Measurements from ENCODE around the gene ANKRD13B.
"Not testable (repeated sequence)": the region's sequence is repeated elsewhere in the genome, so short reads cannot be mapped to it uniquely, and the experiment has no call there.

The ANKRD13B gene

GRCh38 chr17:29620271-29620670 lies 27.3 kb downstream of the ANKRD13B start:
- DNase-seq = no peak

DNA sequence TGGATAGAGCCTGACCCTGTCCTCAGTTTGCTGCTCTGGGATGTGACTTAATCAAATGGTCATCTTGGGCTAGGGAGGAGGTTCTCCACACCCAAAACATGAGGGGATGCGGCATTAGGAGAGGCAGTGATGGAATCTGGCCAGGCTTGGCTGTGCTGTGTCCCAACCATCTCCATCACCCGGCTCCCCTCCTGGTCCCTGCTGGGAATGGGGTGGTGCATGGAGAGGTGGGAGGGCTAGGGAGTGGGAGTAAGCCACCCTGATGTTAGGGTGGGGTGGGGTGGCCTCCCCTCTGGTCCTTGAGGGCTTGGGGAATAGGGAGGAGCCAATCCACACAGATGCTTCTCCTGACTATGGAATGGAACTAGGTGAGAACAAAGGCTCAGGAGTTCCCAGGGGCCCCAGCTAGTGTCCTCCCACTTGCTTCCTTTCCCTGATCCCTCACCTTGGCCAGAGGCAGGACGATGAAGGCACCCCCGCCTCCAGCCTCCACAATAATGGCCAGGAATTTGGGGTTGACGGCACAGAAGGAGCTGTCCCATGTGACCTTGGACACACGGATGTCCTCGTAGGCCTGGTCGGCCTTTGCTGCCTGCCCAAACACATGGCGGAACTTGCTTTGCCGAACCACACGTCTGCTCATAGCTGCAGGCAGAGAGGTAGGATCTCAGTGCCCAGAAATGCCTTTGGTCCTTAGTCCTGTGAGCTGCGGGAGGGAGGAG lies 28.0 kb downstream of the ANKRD13B start:
- no peak for DNase-seq

DNA sequence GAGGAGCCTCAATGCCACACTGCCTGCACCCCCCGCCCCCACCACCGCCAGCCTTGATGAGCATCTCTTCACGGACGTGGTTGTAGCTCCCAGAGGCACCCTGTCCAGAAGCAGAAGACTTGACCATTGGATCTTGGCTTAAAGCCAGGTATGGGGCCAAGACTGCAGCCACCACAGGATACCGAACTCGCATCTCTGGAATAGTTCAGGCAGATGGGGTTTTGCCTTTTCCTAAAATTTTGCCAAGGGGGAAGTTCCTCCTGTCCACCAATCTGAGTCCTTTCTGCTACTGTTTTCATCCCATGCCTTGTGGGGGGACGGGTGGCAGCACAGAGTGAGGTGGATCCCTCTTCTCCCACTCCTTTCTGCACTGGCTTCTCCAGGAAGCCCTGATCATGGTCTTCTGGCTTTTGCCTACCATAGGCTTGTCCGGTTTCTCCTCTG lies 28.8 kb downstream of the ANKRD13B start:
- DNase-seq = no peak

DNA sequence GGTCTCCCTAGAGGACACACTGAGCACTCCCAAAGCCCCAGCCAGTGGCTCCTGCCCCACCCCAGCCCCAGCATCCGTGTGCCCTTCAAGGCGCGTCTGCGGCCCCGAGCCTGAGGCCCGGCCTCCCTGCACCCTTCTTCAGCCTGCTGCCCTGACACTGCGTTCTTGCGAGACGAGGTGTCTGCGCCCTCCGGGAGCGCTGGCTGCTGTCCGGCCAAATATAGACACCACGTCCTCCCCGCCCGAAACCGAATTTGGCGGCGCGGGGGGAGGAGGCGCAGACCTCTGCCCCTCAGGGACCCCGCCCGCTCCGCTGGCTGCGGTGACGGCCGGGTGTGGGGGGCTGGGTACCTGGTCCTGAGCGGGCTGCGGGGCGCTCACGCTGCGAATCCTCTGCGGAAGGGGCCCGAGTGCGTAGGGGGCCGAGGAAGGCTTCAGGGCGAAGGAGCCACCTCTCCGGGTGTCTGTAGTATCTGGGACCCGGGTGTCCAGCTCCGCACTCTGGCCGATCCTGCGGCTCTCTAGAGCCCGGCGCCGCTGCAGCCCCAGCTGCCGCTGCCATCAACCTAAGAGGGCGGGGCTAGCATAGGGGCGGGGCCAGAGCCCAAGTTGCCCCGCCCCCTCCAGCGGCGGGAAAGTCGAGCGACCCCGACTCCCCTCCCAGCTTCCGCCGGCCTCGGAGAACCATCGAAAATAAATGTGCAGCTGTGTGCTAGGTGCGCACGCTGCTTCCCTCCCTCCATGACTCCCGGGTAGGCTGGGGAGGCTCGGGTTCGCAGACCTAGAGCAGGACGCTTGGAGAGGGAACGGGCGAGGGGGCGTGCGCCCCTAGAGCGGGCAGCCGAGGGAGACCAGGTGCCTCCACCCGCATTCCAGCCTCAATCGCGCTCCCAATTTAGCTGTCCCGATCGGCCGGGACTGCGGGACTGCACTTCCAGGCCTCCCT lies 29.7 kb downstream of the ANKRD13B start, which contains the start of gene CORO6:
TSS of gene CORO6 (minus strand) at position 576 of the 946 bp plus-strand sequence. CDS start 1,491 bp downstream, outside the sequence.
- DNase-seq = peak; percentile 35

- no peak for DNase-seq
Measured at GRCh38 chr17:29623283-29623647, 30.3 kb downstream of the ANKRD13B start.

DNA sequence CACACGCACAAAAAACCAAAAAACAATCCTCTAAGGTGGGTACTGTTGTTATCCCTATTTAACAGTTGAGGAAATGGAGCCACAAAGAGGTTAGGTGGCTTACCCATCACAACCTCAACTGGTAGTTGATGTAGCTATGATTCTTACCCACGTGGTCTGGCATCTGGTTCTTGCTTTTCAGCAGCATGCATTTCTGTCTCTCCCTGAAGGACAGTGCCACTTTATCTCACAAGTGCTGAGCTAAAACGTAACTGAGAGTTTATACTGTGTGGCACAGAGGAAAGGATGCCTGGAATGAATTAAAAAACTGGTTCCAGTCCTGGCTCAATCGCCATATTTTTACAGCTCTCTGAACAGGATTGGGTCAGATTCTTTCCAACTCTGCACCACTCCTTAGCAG lies 31.7 kb downstream of the ANKRD13B start:
- no peak for DNase-seq

GRCh38 chr17:29625037-29625750 lies 32.3 kb downstream of the ANKRD13B start:
- DNase-seq = no peak

DNA sequence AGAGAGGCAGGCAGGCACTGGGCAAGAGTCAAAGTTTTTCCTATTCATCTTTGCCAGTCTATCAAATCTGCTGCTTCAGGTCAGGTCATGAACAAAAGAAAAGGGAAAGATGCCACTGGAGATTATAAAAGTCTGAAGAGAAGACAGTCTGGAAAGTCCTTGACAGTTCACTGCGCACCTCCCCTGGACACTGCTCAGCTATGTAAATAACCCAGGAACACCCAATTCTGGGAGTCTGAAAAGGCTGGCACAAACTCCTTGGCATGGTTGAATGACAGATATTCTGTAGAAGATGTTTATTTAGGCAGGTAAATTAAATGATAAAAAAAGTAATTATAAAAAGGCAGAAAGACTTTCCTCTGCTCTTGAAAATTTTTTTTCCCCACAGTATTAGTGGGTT lies 35.0 kb downstream of the ANKRD13B start:
- no peak for DNase-seq

DNA sequence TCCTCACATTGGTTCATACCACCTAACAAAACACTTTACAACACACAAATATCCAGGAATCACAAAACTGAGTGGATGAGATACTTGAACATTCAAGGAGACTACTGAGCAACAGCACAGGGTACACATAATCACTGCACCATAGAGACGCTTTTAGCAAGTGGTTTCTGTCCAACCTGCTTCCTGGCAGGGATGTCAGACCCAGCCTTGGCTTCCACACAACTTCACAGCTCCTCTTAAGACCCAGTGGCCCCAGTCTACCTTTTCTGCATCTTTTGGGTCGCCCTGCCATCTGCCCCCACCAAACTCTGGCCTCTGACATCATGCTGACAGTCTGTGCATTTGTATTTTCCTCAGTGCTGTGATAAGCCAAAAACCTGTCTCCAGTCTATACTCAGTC lies 35.7 kb downstream of the ANKRD13B start:
- DNase-seq = no peak

- DNase-seq = no peak
Measured at GRCh38 chr17:29629839-29630238, 36.9 kb downstream of the ANKRD13B start.

DNA sequence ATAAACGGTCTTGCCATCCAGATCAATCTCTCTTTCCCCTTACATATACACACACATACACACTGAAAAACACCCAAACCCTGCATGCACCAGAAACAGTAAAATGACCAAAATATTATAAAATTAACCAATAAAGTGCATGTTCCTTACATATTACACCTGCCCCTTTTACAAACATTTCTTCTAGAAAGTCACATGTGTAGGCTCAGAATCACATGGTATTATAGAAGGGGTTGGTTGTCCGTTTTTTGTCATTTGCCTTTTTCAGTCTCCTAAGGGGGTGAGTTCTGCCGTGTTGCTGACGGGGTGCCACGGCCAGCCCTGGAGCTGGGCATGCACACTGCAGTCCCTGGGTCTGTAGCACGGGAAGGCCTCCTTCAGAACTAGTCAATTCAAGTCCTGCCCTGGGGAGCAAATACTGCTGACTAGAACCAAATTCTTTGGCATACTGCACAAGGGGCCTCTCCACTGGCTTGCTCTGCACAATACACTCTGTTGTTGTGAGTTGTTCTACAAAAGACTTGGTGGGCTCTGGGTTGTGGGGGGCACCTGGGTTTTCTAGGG lies 37.8 kb downstream of the ANKRD13B start:
- DNase-seq = no peak

DNA sequence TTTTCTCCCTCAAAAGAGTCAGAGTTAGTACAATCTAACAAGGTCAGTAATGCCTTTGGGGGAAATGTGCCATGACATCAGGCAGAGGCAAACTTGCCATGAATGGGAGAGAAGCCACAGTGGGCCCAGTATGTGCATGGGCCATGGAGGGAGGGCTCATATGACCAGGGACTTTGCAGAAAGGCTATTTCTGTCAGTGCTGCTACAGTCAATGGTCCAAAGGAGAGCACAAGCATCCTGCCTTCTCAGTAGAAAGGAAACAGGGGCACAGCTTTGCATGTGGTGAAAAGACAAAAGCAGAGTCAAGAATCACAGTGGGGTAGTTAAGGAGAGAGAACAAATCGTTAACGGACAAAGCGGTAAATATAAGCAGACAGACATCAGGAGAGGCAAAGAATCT lies 41.0 kb downstream of the ANKRD13B start:
- no peak for DNase-seq

GRCh38 chr17:29640413-29640812 lies 47.5 kb downstream of the ANKRD13B start:
- DNase-seq = no peak

- no peak for DNase-seq
Measured at GRCh38 chr17:29640981-29641642, 48.2 kb downstream of the ANKRD13B start.

GRCh38 chr17:29642171-29642611 lies 49.3 kb downstream of the ANKRD13B start:
- no peak for DNase-seq

DNA sequence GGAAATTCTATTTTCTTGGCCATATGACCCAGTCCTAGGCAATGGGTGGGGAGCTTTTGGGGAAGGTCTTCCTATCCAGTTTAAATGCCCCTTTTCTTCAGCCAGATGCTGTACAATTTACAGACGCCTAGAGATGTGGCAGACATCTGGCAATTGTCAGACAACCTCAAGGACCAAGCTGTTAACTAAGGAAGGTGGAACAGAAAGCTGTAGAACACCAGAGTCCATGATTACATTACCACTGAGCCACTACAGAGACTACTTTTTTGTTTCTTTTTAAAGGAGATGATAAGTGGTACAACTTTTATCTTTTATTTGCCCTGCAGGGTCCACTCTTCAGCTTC lies 50.9 kb downstream of the ANKRD13B start:
- no peak for DNase-seq

DNA sequence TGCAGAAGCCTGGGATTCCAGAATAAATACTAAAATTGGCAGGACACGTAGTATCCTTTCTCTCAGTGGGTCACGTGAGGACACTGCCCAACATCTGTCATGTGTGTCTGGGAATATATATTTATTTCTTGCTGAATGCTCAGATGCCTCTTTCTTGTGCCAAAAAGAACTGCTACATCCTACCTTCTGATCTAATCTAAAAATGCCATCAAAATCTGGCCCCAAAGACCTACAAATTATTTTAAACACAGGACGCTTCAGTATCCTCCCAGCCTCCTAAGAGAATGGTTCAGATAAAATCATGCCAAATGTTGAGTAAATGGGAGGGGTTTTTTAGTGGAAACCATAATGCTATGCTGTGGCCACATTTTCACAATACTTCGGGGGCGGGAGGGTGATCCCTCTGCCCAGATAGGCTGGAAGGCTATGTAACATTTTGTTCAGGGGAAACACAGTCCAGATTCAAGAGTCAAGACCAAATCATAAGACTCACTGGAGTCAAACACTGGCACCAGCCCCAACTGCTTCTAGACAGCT lies 52.7 kb downstream of the ANKRD13B start:
- DNase-seq = no peak

- DNase-seq = no peak
Measured at GRCh38 chr17:29648005-29648404, 55.1 kb downstream of the ANKRD13B start.

- no peak for DNase-seq
Measured at GRCh38 chr17:29649359-29649758, 56.4 kb downstream of the ANKRD13B start.

DNA sequence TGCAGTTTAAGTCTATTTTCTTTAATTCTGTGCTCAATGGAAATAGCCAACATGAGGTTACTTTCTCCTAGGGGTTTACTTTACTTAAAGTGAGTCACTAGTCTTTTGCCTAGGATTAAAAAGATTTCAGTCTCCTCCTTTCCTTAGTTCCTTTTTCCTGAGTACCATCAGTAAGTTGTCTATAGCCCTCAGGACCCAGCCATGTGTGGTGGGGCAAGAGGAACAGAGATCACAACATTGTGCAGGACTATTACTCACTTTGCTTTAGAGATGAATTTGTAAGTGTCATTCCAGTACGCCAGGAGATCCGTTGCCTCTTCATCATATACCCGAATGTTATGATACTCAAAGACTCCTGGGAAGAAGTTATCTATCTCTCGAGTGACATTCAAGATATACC lies 57.5 kb downstream of the ANKRD13B start:
- no peak for DNase-seq

GRCh38 chr17:29651913-29652312 lies 59.0 kb downstream of the ANKRD13B start:
- DNase-seq = not testable (repeated sequence)

GRCh38 chr17:29652976-29653375 lies 60.0 kb downstream of the ANKRD13B start:
- no peak for DNase-seq

Measured in NCI-H748 treated with DMSO at 0.1 percent for 48 hours (cell line).